HCT116 (cell line): ENCODE data around the gene KCNK18. TPM values are rescaled to one million over a fixed set of nuclear protein-coding genes. Genes with fewer than 3 reads are reported as not detected.

Source experiments
- ATAC-seq: fragments of 200-7000 bp; cut with Tn5 transposase; 2 replicates; pipeline ENCODE4 v1.9.1; 2020; ENCODE audit warnings: mild to moderate bottlenecking, moderate library complexity
- BruUV-seq: library from RNA; stranded (reverse); fragments of 400-500 nt; replicated peaks from 2 replicates; lab custom pipeline; 2021; lab: Mats Ljungman, UMichigan
- CTCF ChIA-PET: fragments of 300-600 bp; sonication (Branson Sonifier 250); formaldehyde crosslinking; loops from one replicate; lab custom pipeline; 2021; ENCODE audit warnings: antibody characterized with exemption; lab: Charles Lee
- POLR2A ChIA-PET: fragments of 300-600, 350-600 bp; sonication (Branson Sonifier 250); formaldehyde crosslinking; loops from one replicate; lab custom pipeline; 2021; ENCODE audit warnings: antibody characterized with exemption; lab: Charles Lee
- RAD21 ChIA-PET, 2 experiments: fragments of 300-600 bp; sonication (Branson Sonifier 250); formaldehyde crosslinking; loops; one replicate each; lab custom pipeline; 2023; ENCODE audit warnings: low total read pairs in 2 of 2; ENCODE audit not compliant: uncharacterized antibody in 2 of 2, unreplicated experiment in 2 of 2, low non-redundant PET in 1 of 2; lab: Charles Lee
- DNase-seq: peaks from one replicate; pipeline ENCODE4 v3.0.0-alpha.2; 2010; ENCODE audit warnings: low read depth, low spot score
- H2AFZ ChIP-seq: fragments of 200-600 bp; shearing (Covaris generic), sonication (generic); 2 replicates; pipeline ENCODE4 v1.6.1; 2017; ENCODE audit warnings: low read depth, mixed run types, mixed read lengths, antibody characterized with exemption, low read length; ENCODE audit not compliant: poor library complexity, severe bottlenecking
- H3K27ac ChIP-seq: 2 replicates; pipeline ENCODE4 v1.5.1; 2012; ENCODE audit warnings: low read depth, low read length
- H3K27me3 ChIP-seq: fragments of 200-600 bp; sonication (generic); 2 replicates; pipeline ENCODE4 v1.6.1; 2016; ENCODE audit warnings: mixed run types, low read length, mixed read lengths; ENCODE audit not compliant: insufficient read depth
- H3K36me3 ChIP-seq, 2 experiments: fragments of 200-500 bp in 1 of 2; fragments of 200-600 bp in 1 of 2; sonication (Bioruptor generic) in 1 of 2; sonication (generic) in 1 of 2; 2 replicates each; pipeline versions ENCODE4 v1.5.1 to v1.6.1; 2014 to 2016; ENCODE audit warnings: low read length in 2 of 2, inconsistent platforms in 1 of 2, mixed read lengths in 1 of 2, mixed run types in 1 of 2; ENCODE audit not compliant: insufficient read depth in 2 of 2, control insufficient read depth in 1 of 2
- H3K4me1 ChIP-seq, 2 experiments: fragments of 200-600 bp in 1 of 2; sonication (generic) in 1 of 2; 2 replicates each; pipeline versions ENCODE4 v1.5.1 to v1.6.1; 2012 to 2017; ENCODE audit warnings: low read length in 2 of 2, inconsistent platforms in 1 of 2, mild to moderate bottlenecking in 1 of 2, mixed read lengths in 1 of 2, mixed run types in 1 of 2, moderate library complexity in 1 of 2; ENCODE audit not compliant: insufficient read depth in 2 of 2, control insufficient read depth in 1 of 2
- H3K4me2 ChIP-seq: fragments of 200-600 bp; sonication (generic); 2 replicates; pipeline ENCODE4 v1.6.1; 2017; ENCODE audit warnings: mixed run types, low read length, mixed read lengths
- H3K4me3 ChIP-seq, 2 experiments: fragments of 200-600 bp in 1 of 2; sonication (generic) in 1 of 2; replicated peaks in 1 of 2; 2 replicates each; pipeline ENCODE4 v1.5.1; 2011 to 2016; ENCODE audit warnings: low read length in 2 of 2, control low read depth in 1 of 2, low read depth in 1 of 2, mild to moderate bottlenecking in 1 of 2, mixed read lengths in 1 of 2, mixed run types in 1 of 2
- H3K79me2 ChIP-seq: fragments of 200-600 bp; sonication (generic); 2 replicates; pipeline ENCODE4 v1.6.1; 2017; ENCODE audit warnings: mild to moderate bottlenecking, mixed run types, low read length, moderate library complexity, mixed read lengths; ENCODE audit not compliant: insufficient read depth
- H3K9ac ChIP-seq: fragments of 200-600 bp; sonication (generic); 2 replicates; pipeline ENCODE4 v1.6.1; 2016; ENCODE audit warnings: low read length, mixed read lengths
- H3K9me2 ChIP-seq: fragments of 200-600 bp; sonication (generic), shearing (Covaris generic); 2 replicates; pipeline ENCODE4 v1.6.1; 2017; ENCODE audit warnings: mixed run types, mild to moderate bottlenecking, moderate library complexity; ENCODE audit not compliant: insufficient read depth
- H3K9me3 ChIP-seq, 2 experiments: fragments of 200-500 bp in 1 of 2; fragments of 200-600 bp in 1 of 2; sonication (Bioruptor generic) in 1 of 2; sonication (generic) in 1 of 2; 2 replicates each; pipeline ENCODE4 v1.6.1; 2014 to 2017; ENCODE audit warnings: low read length in 2 of 2, mixed read lengths in 2 of 2, inconsistent platforms in 1 of 2, low read depth in 1 of 2, mild to moderate bottlenecking in 1 of 2, mixed run types in 1 of 2, moderate library complexity in 1 of 2; ENCODE audit not compliant: control insufficient read depth in 1 of 2, insufficient read depth in 1 of 2
- H4K20me1 ChIP-seq: fragments of 200-600 bp; sonication (generic), shearing (Covaris generic); 2 replicates; pipeline ENCODE4 v1.6.1; 2017; ENCODE audit warnings: mixed run types, mild to moderate bottlenecking, moderate library complexity; ENCODE audit not compliant: insufficient read depth
- CBX3 ChIP-seq: IDR thresholded peaks from 2 replicates; pipeline ENCODE4 v1.6.1; 2012; ENCODE audit warnings: low read depth
- ELF1 ChIP-seq: IDR thresholded peaks from 2 replicates; pipeline ENCODE4 v1.6.1; 2012; ENCODE audit warnings: low read depth, borderline replicate concordance
- EZH2 ChIP-seq: fragments of 200-600 bp; sonication (generic); IDR thresholded peaks from 2 replicates; pipeline ENCODE4 v1.6.1; 2017; ENCODE audit warnings: antibody characterized with exemption, mixed run types
- FOSL1 ChIP-seq: IDR thresholded peaks from 2 replicates; pipeline ENCODE4 v1.6.1; 2012; ENCODE audit warnings: low read depth
- JUND ChIP-seq: IDR thresholded peaks from 2 replicates; pipeline ENCODE4 v1.6.1; 2012
- POLR2A ChIP-seq: IDR thresholded peaks from 2 replicates; pipeline ENCODE4 v1.7.0; 2011; ENCODE audit warnings: borderline replicate concordance; ENCODE audit not compliant: insufficient read depth, insufficient read length; ENCODE audit errors: extremely low read depth
- RAD21 ChIP-seq: IDR thresholded peaks from 2 replicates; pipeline ENCODE4 v1.6.1; 2012; ENCODE audit warnings: low read depth, mild to moderate bottlenecking
- SP1 ChIP-seq: IDR thresholded peaks from 2 replicates; pipeline ENCODE4 v1.6.1; 2012; ENCODE audit warnings: low read depth
- SRF ChIP-seq: IDR thresholded peaks from 2 replicates; pipeline ENCODE4 v1.6.1; 2012; ENCODE audit warnings: low read depth
- TCF7L2 ChIP-seq: IDR thresholded peaks from 2 replicates; pipeline ENCODE4 v1.7.0; 2011; ENCODE audit warnings: borderline replicate concordance, inconsistent platforms; ENCODE audit not compliant: insufficient read depth, insufficient read length; ENCODE audit errors: extremely low read depth
- ZFX ChIP-seq: fragments of 450-650 bp; IDR thresholded peaks from 2 replicates; pipeline ENCODE4 v1.6.1; 2017
- ZNF274 ChIP-seq: fragments of 200-500 bp; sonication (Bioruptor generic); IDR thresholded peaks from 2 replicates; pipeline ENCODE4 v1.6.1; 2014; ENCODE audit warnings: mild to moderate bottlenecking, low read depth, low read length, inconsistent platforms
- intact Hi-C: fragments of 100-400 bp; cut with micrococcal nuclease; formaldehyde crosslinking; loops from 2 replicates; pipeline ENCODE4 v1.10.0; 2022
- total RNA-seq: library from RNA; stranded (reverse); gene quantifications from one replicate; pipeline ENCODE4 v1.2.1, GENCODE V29; 2021; ENCODE audit not compliant: unreplicated experiment
- TF ChIP-seq, protein P1 (sequence below): IDR thresholded peaks from 2 replicates; pipeline ENCODE4 v1.6.1; 2012
- TF ChIP-seq, protein P2 (sequence below), 3 experiments: fragments of 200-600 bp in 1 of 3; sonication (generic) in 1 of 3; IDR thresholded peaks in 2 of 3; conservative IDR thresholded peaks in 1 of 3; 2 replicates each; pipeline ENCODE4 v1.5.1; 2012 to 2017; ENCODE audit warnings: low read depth in 2 of 3, low read length in 2 of 3, antibody characterized with exemption in 1 of 3, borderline replicate concordance in 1 of 3, control low read depth in 1 of 3, mild to moderate bottlenecking in 1 of 3, mixed read lengths in 1 of 3, mixed run types in 1 of 3, moderate library complexity in 1 of 3; ENCODE audit not compliant: insufficient read depth in 1 of 3
- TF ChIP-seq, protein P3 (sequence below): IDR thresholded peaks from 2 replicates; pipeline ENCODE4 v1.6.1; 2011; ENCODE audit warnings: mild to moderate bottlenecking, low read length, moderate library complexity; ENCODE audit not compliant: insufficient replicate concordance; ENCODE audit errors: extremely low read depth
- TF ChIP-seq, protein P4 (sequence below): IDR thresholded peaks from 2 replicates; pipeline ENCODE4 v1.6.1; 2012; ENCODE audit warnings: low read depth

Gene KCNK18
- total RNA-seq, 1 experiment from 2014 or later = not detected

DNA sequence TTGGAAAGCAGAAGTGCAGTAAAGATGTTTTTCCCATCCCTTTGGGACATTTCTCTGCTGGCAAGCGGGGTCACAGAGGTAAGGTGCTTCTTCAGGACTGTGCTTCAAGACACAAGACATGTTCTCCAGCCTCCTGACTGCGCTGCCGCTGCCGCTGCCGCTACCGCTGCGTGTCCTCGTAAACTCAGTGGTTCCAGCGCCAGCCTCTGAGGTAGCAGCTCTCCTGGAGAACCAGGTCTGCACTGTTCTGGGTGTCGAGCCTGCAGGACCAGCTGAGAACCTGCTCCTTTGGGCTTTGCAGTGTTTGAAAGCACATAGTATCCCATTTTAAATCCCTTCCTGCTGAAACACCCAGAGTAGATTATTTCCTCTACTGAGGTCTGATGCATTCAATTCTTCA, 13.0 kb upstream of the KCNK18 start:
- Histone ChIP-seq H3K9me2 (no peaks in the 10 kb centered on the region), H3K4me1 (peaks cover 14 to 34% of the 10 kb centered on the region in 2 experiments), H3K27me3 (no peaks in the 10 kb centered on the region), H3K36me3 (no peaks in the 10 kb centered on the region), H2AFZ (no peak overlapping the region), H3K9me3 (no peaks in the 10 kb centered on the region), H3K4me3 (no peak overlapping the region), H4K20me1 (no peaks in the 10 kb centered on the region), H3K79me2 (no peaks in the 10 kb centered on the region), H3K27ac (no peak overlapping the region), H3K4me2 (no peak overlapping the region), H3K9ac (no peak overlapping the region)
- BruUV-seq = no TSS peak
- ATAC-seq = no peak
- TF ChIP-seq EZH2 (no peak), TCF7L2 (no peak), SP1 (no peak), ZFX (no peak), FOSL1 (no peak), RAD21 (no peak), ELF1 (no peak), POLR2A (no peak), JUND (no peak), ZNF274 (no peak), CBX3 (no peak), SRF (no peak)
- TF ChIP-seq, protein P1, sequence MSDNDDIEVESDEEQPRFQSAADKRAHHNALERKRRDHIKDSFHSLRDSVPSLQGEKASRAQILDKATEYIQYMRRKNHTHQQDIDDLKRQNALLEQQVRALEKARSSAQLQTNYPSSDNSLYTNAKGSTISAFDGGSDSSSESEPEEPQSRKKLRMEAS = no peak
- TF ChIP-seq, protein P2, sequence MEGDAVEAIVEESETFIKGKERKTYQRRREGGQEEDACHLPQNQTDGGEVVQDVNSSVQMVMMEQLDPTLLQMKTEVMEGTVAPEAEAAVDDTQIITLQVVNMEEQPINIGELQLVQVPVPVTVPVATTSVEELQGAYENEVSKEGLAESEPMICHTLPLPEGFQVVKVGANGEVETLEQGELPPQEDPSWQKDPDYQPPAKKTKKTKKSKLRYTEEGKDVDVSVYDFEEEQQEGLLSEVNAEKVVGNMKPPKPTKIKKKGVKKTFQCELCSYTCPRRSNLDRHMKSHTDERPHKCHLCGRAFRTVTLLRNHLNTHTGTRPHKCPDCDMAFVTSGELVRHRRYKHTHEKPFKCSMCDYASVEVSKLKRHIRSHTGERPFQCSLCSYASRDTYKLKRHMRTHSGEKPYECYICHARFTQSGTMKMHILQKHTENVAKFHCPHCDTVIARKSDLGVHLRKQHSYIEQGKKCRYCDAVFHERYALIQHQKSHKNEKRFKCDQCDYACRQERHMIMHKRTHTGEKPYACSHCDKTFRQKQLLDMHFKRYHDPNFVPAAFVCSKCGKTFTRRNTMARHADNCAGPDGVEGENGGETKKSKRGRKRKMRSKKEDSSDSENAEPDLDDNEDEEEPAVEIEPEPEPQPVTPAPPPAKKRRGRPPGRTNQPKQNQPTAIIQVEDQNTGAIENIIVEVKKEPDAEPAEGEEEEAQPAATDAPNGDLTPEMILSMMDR (IDR thresholded peaks at IDR 0.05 in 2 of 3, conservative IDR thresholded peaks at IDR 0.05 in 1 of 3; ENCODE audit: borderline replicate concordance in 1 of 3, insufficient read depth in 1 of 3, low read depth in 2 of 3, low read length in 2 of 3) = no peak
- TF ChIP-seq, protein P3, sequence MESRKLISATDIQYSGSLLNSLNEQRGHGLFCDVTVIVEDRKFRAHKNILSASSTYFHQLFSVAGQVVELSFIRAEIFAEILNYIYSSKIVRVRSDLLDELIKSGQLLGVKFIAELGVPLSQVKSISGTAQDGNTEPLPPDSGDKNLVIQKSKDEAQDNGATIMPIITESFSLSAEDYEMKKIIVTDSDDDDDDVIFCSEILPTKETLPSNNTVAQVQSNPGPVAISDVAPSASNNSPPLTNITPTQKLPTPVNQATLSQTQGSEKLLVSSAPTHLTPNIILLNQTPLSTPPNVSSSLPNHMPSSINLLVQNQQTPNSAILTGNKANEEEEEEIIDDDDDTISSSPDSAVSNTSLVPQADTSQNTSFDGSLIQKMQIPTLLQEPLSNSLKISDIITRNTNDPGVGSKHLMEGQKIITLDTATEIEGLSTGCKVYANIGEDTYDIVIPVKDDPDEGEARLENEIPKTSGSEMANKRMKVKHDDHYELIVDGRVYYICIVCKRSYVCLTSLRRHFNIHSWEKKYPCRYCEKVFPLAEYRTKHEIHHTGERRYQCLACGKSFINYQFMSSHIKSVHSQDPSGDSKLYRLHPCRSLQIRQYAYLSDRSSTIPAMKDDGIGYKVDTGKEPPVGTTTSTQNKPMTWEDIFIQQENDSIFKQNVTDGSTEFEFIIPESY = no peak
- TF ChIP-seq, protein P4, sequence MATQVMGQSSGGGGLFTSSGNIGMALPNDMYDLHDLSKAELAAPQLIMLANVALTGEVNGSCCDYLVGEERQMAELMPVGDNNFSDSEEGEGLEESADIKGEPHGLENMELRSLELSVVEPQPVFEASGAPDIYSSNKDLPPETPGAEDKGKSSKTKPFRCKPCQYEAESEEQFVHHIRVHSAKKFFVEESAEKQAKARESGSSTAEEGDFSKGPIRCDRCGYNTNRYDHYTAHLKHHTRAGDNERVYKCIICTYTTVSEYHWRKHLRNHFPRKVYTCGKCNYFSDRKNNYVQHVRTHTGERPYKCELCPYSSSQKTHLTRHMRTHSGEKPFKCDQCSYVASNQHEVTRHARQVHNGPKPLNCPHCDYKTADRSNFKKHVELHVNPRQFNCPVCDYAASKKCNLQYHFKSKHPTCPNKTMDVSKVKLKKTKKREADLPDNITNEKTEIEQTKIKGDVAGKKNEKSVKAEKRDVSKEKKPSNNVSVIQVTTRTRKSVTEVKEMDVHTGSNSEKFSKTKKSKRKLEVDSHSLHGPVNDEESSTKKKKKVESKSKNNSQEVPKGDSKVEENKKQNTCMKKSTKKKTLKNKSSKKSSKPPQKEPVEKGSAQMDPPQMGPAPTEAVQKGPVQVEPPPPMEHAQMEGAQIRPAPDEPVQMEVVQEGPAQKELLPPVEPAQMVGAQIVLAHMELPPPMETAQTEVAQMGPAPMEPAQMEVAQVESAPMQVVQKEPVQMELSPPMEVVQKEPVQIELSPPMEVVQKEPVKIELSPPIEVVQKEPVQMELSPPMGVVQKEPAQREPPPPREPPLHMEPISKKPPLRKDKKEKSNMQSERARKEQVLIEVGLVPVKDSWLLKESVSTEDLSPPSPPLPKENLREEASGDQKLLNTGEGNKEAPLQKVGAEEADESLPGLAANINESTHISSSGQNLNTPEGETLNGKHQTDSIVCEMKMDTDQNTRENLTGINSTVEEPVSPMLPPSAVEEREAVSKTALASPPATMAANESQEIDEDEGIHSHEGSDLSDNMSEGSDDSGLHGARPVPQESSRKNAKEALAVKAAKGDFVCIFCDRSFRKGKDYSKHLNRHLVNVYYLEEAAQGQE = no peak
- ChIA-PET CTCF (interaction anchor here (1.0 to 7.8 kb wide), 2 partner anchors 9 to 265 kb away, joined by 3 to 64 read pairs; no protein-coding TSS in a partner anchor), POLR2A (interaction anchor here (1.6 kb wide), 1 partner anchor 9 kb away, joined by 4 read pairs; no protein-coding TSS in a partner anchor), RAD21 (no interaction called here)
- intact Hi-C loops = no loop called here
- DNase-seq = no peak
